Stimulated activated naive CD8-positive, alpha-beta T cell treated with anti-CD3 and anti-CD28 coated beads, Interleukin-15, amount 100 ng/mL, for 72 hours (primary cell): ENCODE results near the gene PRR12.

Experiments
- ATAC-seq: fragments of 150-1000 bp; cut with Tn5 transposase; 2 replicates; pipeline ENCODE4 v1.10.0; 2021; ENCODE audit warnings: mild to moderate bottlenecking, moderate library complexity
- DNase-seq, 2 donors: peaks; one replicate each; pipeline ENCODE4 v3.0.0; 2021 to 2022
- H3K27ac Mint-ChIP-seq, 2 donors: one replicate each; pipeline ENCODE4 v1.8.0; 2022; ENCODE audit warnings: mild to moderate bottlenecking in 2 of 2, mixed read lengths in 2 of 2, moderate library complexity in 2 of 2
- H3K27me3 Mint-ChIP-seq: one replicate; pipeline ENCODE4 v1.8.0; 2022; ENCODE audit warnings: mixed read lengths
- H3K4me1 Mint-ChIP-seq: one replicate; pipeline ENCODE4 v1.8.0; 2022; ENCODE audit warnings: mild to moderate bottlenecking, mixed read lengths
- H3K4me3 Mint-ChIP-seq, 2 donors: one replicate each; pipeline ENCODE4 v1.8.0; 2022; ENCODE audit warnings: mild to moderate bottlenecking in 2 of 2, mixed read lengths in 2 of 2, moderate library complexity in 1 of 2
- H3K9me3 Mint-ChIP-seq, 2 donors: one replicate each; pipeline ENCODE4 v1.8.0; 2022; ENCODE audit warnings: mixed read lengths in 2 of 2

PRR12 gene

GRCh38 chr19:49590971-49591730 lies at the start of gene PRR12:
TSS of gene PRR12 (plus strand) at chr19:49591182. CDS start at chr19:49591655, 473 bp downstream.
- peaks cover 49% of the 10 kb centered on the region for H3K4me1 Mint-ChIP-seq
- no peaks in the 10 kb centered on the region for H3K9me3 Mint-ChIP-seq
- peak; percentile 29 for ATAC-seq
- H3K4me3 Mint-ChIP-seq: peak within 1 kb of the TSS; percentile 87 to 96
- no peaks in the 10 kb centered on the region for H3K27me3 Mint-ChIP-seq
- peak; percentile 80 to 82 for DNase-seq
- H3K27ac Mint-ChIP-seq: peak within 1 kb of the TSS; percentile 84 to 92

GRCh38 chr19:49541914-49542313 lies 49.1 kb upstream of the PRR12 start:
- DNase-seq (no peak), ATAC-seq (no peak)
- peaks cover 3% of the 10 kb centered on the region for H3K4me1 Mint-ChIP-seq
- H3K4me3 Mint-ChIP-seq: no peak overlapping the region
- H3K27me3 Mint-ChIP-seq: no peaks in the 10 kb centered on the region
- H3K27ac Mint-ChIP-seq: no peak overlapping the region
- no peaks in the 10 kb centered on the region for H3K9me3 Mint-ChIP-seq

- DNase-seq (no peak), ATAC-seq (no peak)
- Mint-ChIP-seq H3K27ac (no peak overlapping the region), H3K4me3 (no peak overlapping the region), H3K27me3 (no peaks in the 10 kb centered on the region), H3K4me1 (peaks cover 9% of the 10 kb centered on the region), H3K9me3 (no peaks in the 10 kb centered on the region)
Observed at GRCh38 chr19:49542446-49542845, 48.5 kb upstream of the PRR12 start.

- DNase-seq: no peak
- Mint-ChIP-seq H3K27ac (no peak overlapping the region), H3K4me3 (no peak overlapping the region), H3K27me3 (no peaks in the 10 kb centered on the region), H3K4me1 (peaks cover 15% of the 10 kb centered on the region), H3K9me3 (no peaks in the 10 kb centered on the region)
- no peak for ATAC-seq
Observed at GRCh38 chr19:49543032-49543431, 48.0 kb upstream of the PRR12 start.

GRCh38 chr19:49544154-49544553 lies 46.8 kb upstream of the PRR12 start:
- no peak overlapping the region for H3K4me3 Mint-ChIP-seq
- ATAC-seq (no peak), DNase-seq (no peak)
- H3K27ac Mint-ChIP-seq: no peak overlapping the region
- H3K27me3 Mint-ChIP-seq: no peaks in the 10 kb centered on the region
- peaks cover 26% of the 10 kb centered on the region for H3K4me1 Mint-ChIP-seq
- no peaks in the 10 kb centered on the region for H3K9me3 Mint-ChIP-seq

- no peaks in the 10 kb centered on the region for H3K27me3 Mint-ChIP-seq
- DNase-seq: peak; percentile 59 to 62
- ATAC-seq: peak; percentile 67
Observed at GRCh38 chr19:49546825-49547565, 44.0 kb upstream of the PRR12 start.

GRCh38 chr19:49549045-49549444 lies 41.9 kb upstream of the PRR12 start:
- H3K9me3 Mint-ChIP-seq: no peaks in the 10 kb centered on the region
- no peaks in the 10 kb centered on the region for H3K27me3 Mint-ChIP-seq
- no peak for ATAC-seq
- H3K4me1 Mint-ChIP-seq: peaks cover 60% of the 10 kb centered on the region
- peak overlapping the region in 1 of 2 donors; percentile 63 for H3K27ac Mint-ChIP-seq
- H3K4me3 Mint-ChIP-seq: peak overlapping the region in 1 of 2 donors; percentile 24
- no peak for DNase-seq

More at GRCh38 chr19:49546825-49547565, 44.0 kb upstream of the PRR12 start:
- Mint-ChIP-seq H3K9me3 (no peaks in the 10 kb centered on the region), H3K4me3 (peak overlapping the region; percentile 67 to 84), H3K27ac (peak overlapping the region in 1 of 2 donors; percentile 61), H3K4me1 (peaks cover 40% of the 10 kb centered on the region)

GRCh38 chr19:49551531-49551930 lies 39.5 kb upstream of the PRR12 start:
- Mint-ChIP-seq H3K4me3 (peak overlapping the region in 1 of 2 donors; percentile 19), H3K4me1 (peaks cover 85% of the 10 kb centered on the region), H3K27me3 (no peaks in the 10 kb centered on the region), H3K9me3 (no peaks in the 10 kb centered on the region), H3K27ac (peak overlapping the region in 1 of 2 donors; percentile 58)
- DNase-seq (no peak), ATAC-seq (no peak)

- no peak for DNase-seq
- H3K4me1 Mint-ChIP-seq: peaks cover 84% of the 10 kb centered on the region
- ATAC-seq: no peak
- H3K4me3 Mint-ChIP-seq: peak overlapping the region; percentile 65 to 80
- no peaks in the 10 kb centered on the region for H3K27me3 Mint-ChIP-seq
- H3K27ac Mint-ChIP-seq: peak overlapping the region; percentile 87 to 92
- H3K9me3 Mint-ChIP-seq: no peaks in the 10 kb centered on the region
Observed at GRCh38 chr19:49552749-49553148, 38.2 kb upstream of the PRR12 start.

- peak overlapping the region; percentile 57 to 80 for H3K4me3 Mint-ChIP-seq
- ATAC-seq (peak; percentile 83), DNase-seq (peak in 1 of 2 donors; percentile 74)
- peak overlapping the region; percentile 81 to 96 for H3K27ac Mint-ChIP-seq
- H3K4me1 Mint-ChIP-seq: peaks cover 83% of the 10 kb centered on the region
- H3K9me3 Mint-ChIP-seq: no peaks in the 10 kb centered on the region
- H3K27me3 Mint-ChIP-seq: no peaks in the 10 kb centered on the region
Observed at GRCh38 chr19:49553451-49554271, 37.3 kb upstream of the PRR12 start.

GRCh38 chr19:49554701-49555181 lies 36.2 kb upstream of the PRR12 start:
- H3K27me3 Mint-ChIP-seq: no peaks in the 10 kb centered on the region
- peak in 1 of 2 donors; percentile 55 for DNase-seq
- H3K4me1 Mint-ChIP-seq: peaks cover 83% of the 10 kb centered on the region
- ATAC-seq: no peak
- H3K4me3 Mint-ChIP-seq: peak overlapping the region; percentile 72 to 77
- H3K9me3 Mint-ChIP-seq: no peaks in the 10 kb centered on the region
- H3K27ac Mint-ChIP-seq: peak overlapping the region; percentile 71 to 89

- Mint-ChIP-seq H3K9me3 (no peaks in the 10 kb centered on the region), H3K4me1 (peaks cover 92% of the 10 kb centered on the region), H3K27ac (peak overlapping the region; percentile 6 to 95), H3K27me3 (no peaks in the 10 kb centered on the region), H3K4me3 (peak overlapping the region; percentile 74 to 77)
- DNase-seq: peak; percentile 82
- peak; percentile 57 for ATAC-seq
Observed at GRCh38 chr19:49555600-49556411, 35.2 kb upstream of the PRR12 start.

GRCh38 chr19:49556412-49557398 lies 34.3 kb upstream of the PRR12 start:
- H3K4me3 Mint-ChIP-seq: peak overlapping the region; percentile 63 to 74
- DNase-seq: peak; percentile 49 to 53
- H3K4me1 Mint-ChIP-seq: peaks cover 97% of the 10 kb centered on the region
- no peaks in the 10 kb centered on the region for H3K9me3 Mint-ChIP-seq
- no peaks in the 10 kb centered on the region for H3K27me3 Mint-ChIP-seq
- peak overlapping the region; percentile 6 to 95 for H3K27ac Mint-ChIP-seq
- peak; percentile 27 for ATAC-seq
